SK-N-MC (cell line): Measurements from ENCODE around the gene SP2.

Experiments
- EZH2 ChIP-seq: fragments of 200-600 bp; sonication (generic); IDR thresholded peaks from one replicate; pipeline ENCODE4 v1.6.1; 2017; ENCODE audit warnings: antibody characterized with exemption
- POLR2AphosphoS5 ChIP-seq: IDR thresholded peaks from 2 replicates; pipeline ENCODE4 v1.6.1; 2012; ENCODE audit warnings: mild to moderate bottlenecking, low read depth, low read length, borderline replicate concordance

DNA sequence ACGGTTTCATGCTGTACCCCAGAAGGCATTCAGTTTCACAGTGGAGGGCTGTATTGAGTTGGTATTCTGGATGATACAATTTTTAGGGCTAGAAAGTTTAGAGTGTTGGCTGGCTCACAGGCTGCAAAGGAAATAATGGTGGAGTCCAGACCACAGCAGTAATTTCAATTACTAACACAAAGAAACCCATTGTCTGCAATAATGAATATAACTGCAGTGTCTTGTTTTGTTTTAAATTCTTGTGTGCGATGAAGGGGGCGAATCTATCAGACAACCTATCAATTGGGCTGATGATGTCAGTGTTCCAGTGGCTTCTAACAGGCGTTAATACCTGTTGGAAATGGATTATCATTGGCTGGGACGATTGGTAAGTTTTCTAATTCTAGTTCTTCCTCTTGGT is 1.5 kb downstream of the SP2 start:
- TF ChIP-seq POLR2AphosphoS5 (no peak), EZH2 (no peak)
